Measurements from ENCODE around the gene TRAF3.
"Not testable (repeated sequence)": the region's sequence is repeated elsewhere in the genome, so short reads cannot be mapped to it uniquely, and the experiment has no call there.

TRAF3 gene

DNA sequence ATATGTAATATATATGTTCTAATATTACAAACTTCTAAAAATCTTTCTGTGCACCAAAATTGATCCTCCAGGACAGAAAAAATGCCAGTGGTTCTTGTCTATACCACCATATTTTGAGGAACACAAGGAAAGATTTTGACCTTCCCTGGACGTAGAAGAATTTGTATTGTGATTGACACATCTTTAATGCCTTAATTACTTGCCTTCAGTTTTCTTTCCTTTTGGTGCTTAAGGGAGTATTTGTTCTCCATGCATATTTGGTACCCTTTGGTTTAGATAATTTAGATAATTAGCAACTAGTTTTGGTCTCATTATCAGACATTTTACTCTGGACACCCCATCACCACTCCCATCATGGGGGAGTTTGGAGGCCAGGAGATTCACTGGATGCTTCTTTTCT is 27.6 kb downstream of the TRAF3 start:
- in situ Hi-C loops (cut with MboI; ENCODE audit: low sequenced_read_pairs), result no loop called here

DNA sequence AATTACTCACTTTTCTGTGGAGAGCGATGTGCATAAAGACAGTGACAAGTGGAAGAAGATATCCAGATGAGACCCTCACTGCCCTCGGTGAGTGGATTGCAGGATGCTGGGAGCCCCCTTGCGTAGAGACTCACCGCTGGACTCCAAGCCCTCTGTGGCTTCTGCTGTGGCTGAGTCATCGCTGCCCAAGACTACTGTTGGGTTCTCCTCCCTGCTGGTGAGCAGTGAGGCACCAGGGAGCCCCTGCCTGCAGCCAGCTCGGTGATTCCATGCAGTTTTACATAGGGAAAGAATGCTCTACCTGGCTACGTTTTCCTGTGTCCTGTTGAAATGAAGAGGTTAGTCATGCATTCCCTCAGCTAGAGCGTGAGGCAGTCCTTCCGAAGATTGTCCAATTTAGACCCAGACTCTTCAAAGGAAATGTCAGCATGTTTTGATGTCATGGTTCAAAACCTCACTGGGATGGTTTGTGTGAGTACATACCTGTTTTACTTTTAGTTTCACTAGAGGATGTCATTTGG is 28.2 kb downstream of the TRAF3 start:
- in situ Hi-C loops (cut with MboI; ENCODE audit: low sequenced_read_pairs), result no loop called here

DNA sequence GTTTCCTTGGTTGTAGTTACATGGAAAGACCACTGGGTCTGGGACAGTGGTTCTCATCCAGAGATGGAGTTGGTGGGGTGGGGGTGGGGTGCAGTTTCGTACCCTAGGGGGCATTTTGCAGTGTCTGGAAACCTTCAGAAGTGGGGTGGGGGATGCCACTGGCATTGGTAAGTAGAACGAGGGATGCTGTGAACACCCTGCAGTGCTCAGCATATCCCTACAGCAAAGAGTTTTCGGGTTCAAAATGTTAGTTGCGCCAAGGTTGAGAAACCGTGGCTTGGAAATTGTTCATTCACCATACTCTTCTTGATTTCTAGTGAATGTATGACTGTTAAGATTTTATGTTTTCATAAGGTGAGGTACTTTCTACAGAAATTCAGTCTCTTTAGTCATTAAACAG is 28.7 kb downstream of the TRAF3 start:
- in situ Hi-C loops (cut with MboI; ENCODE audit: low sequenced_read_pairs), result no loop called here

DNA sequence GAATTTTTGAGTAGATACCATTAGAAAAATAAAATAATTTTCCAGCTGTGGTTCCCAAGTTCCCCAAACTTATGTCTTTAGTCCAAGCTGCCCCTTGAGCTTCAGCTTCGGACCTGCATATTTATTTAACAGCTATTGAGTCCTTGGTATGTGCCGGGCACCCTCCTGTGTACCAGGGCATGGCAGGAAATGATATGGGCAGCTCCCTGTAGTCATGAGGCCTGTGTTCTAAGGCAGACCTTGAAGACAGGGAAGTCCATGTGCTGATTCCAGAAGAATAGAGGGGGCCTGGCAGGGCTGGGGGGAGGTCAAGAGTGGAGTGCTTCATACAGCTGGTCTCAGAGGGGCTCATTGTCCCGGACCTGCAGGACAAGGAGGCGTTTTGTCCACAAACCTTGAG is 29.2 kb downstream of the TRAF3 start:
- in situ Hi-C loops (cut with MboI; ENCODE audit: low sequenced_read_pairs), result no loop called here

DNA sequence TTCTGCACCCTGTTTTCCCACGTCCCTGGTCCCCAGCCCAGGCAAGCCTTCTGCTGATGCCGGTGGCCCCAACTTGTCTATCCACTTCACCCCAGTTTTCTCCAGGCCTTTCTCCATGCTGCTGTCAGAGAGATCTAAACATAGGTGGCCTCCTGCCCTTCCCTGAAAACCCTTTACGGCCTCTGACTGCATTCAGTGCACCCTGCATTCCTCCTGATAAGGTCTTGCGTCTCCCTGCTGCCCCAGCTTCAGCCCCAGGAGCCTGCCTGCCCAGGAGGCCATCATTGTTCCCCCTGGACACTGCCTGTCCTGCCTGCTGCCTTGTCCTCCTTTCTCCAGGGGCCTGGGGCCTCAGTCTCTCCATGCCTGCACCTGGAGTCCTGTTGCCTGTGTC is 29.8 kb downstream of the TRAF3 start:
- in situ Hi-C loops (cut with MboI; ENCODE audit: low sequenced_read_pairs), result no loop called here

DNA sequence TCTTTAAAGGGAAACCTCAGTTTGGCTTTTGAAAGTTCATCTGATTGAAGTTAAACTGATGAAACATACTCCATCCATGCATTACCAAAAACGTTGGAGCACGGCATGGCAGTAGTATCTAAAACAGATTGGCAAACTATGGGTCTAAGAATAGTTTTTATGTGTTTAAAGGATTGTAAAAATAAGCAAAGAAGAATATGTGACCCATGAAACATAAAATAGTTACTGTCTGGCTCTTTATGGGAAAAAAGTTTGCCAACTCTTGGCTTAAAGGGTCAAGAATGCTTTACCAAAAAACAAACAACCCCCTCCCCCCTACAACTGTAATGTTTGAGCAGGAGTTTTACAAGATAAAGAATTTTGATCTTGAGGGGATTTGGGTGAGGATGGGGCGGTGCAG is 32.6 kb downstream of the TRAF3 start:
- in situ Hi-C loops (cut with MboI; ENCODE audit: low sequenced_read_pairs), result no loop called here

DNA sequence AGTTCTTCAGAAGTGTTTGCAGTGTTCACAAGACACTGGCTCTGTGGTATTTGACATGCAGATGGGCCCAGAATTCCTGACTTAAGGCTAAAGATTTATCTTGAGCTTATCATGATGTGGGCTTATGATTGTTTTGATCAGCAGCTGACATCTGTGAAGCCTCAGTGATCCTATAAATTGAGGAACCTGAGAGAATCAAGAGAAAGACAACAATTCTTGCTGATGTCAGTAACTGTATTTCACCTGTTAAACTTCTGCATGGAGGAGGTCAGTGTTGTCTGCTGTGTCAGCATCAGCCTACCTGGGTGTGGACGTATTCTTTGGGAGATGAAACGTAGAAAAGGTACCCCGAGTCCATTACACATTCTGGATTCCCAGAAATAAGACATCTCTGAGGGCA is 33.3 kb downstream of the TRAF3 start:
- in situ Hi-C loops (cut with MboI; ENCODE audit: low sequenced_read_pairs), result no loop called here

DNA sequence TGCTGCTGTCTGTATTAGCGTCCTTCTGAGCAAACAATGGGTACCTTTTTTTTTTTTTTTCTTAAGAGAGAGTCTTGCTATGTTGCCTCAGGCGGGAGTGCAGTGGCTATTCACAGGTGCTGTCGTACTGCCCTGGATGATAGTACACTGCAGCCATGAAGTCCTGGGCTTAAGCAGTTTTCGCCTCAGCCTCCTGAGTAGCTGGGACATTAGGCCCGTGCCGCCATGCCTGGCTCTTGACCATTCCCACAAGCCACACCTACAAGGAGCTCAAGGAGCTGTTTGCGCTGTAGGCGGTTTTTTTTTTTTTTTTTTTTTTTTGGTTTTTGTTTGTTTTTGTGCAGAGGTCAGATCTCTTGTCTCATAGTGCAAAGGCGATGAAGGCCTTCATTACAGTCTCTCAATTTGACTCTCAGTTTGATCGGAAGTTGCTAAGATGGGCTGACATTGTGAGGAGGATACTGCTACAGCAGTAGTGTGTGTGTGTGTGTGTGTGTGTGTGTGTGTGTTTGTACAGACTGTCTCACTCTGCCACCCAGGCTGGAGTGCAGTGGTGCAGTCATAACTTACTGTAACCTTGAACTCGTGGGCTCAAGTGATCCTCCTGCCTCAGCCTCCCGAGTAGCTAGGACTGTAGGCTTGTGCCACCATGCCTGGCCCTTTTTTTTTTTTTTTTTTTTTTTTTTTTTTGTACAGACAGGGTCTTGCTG is 34.2 kb downstream of the TRAF3 start:
- in situ Hi-C loops (cut with MboI; ENCODE audit: low sequenced_read_pairs), result no loop called here

DNA sequence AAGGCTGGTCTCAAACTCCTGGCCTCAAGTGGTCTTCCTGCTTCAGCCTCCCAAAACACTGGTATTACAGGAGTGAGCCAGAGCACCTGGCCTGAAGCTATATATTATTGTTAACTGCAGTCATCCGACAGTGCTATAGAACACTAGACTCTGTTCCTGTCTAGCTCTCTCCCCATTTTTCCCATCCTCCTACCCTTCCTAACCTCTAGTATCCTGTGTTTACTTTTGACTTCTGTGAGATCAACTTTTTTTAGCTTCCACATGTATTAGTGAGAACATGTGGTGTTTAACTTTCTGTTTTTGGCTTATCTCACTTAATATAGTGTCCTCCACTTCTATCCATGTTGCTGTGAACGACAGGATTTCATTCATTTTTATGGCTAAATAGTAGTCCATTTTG is 34.7 kb downstream of the TRAF3 start:
- in situ Hi-C loops (cut with MboI; ENCODE audit: low sequenced_read_pairs), result no loop called here

DNA sequence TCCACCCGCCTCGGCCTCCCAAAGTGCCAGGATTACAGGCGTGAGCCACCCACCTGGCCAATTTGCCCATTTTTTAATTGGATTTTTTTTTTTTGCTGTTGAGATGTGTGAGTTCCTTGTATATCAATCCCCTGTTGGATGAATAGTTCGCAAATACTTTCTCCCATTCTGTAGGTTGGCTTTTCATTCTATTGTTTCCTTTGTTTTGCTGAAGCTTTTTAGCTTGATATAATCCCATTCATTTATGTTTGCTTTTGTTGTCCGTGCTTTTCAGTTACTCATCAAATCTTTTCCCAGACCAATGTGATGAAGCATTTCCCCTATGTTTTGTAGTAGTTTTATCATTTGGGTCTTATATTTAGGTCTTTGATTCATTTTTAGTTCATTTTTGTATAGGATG is 36.4 kb downstream of the TRAF3 start:
- in situ Hi-C loops (cut with MboI; ENCODE audit: low sequenced_read_pairs), result no loop called here

DNA sequence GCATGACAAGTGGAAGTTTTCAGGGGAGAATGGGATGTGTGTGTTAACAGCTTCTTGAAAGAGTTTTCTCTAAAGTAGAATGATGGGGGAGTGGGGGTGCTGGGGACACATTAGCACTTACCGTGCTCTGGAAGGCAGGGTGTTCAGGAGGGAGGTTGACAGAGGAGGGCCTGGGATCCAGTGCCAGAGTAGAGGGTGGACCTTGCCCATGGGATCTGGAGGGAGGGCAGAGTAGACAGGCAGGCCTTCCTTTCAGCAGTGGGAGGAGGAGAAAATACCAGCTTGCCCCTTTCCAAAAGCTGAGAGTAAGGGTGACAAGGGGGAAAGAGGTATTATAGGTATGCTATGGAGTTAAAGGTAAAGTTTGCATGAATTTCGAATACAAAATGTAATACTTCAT is 40.1 kb downstream of the TRAF3 start:
- in situ Hi-C loops (cut with MboI; ENCODE audit: low sequenced_read_pairs), result no loop called here

DNA sequence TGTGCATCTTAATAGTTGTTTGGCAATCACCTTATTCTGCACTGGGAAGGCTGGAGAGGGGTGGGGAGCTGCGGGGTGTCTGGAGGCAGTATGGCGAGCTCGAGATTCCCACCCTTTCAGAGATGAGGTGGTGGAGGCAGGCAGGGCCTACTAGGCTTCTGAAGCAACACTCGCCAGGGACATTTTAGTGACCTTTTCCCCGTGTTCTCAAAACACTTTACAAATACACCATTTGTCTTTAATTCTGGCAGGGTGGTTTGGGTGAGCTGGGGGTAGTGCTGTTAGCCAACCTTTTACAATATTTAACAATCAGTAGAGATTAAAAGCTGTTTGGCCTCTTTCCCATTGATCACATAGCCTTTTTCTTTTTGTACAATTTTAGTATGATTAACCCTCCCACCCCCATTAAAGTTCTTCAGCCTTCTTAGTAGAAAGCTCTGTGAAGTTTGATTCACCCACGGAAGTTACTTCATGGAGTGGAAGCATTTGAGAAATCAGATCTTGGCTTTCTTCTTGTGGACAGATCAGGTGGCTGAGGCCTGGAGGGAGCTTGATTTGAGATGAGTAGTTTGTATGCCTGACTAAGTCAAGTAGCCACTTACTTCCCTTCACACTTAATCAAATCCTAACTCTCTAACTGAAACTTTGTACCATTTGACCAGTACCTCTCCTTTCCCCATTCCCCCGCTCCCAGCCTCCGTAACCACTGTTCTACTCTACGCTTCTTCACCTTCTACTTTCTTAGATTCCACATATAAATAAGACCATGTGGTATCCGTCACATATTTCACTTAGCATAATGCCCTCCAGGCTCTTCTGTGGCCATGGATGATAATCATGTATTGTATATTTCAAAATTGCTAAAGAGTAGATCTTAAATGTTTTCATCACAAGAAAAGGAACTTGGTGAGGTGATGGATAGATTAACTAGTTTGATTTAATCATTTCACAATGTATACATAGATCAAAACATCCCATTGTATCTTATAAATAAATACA is 41.0 kb downstream of the TRAF3 start:
- in situ Hi-C loops (cut with MboI; ENCODE audit: low sequenced_read_pairs), result no loop called here

DNA sequence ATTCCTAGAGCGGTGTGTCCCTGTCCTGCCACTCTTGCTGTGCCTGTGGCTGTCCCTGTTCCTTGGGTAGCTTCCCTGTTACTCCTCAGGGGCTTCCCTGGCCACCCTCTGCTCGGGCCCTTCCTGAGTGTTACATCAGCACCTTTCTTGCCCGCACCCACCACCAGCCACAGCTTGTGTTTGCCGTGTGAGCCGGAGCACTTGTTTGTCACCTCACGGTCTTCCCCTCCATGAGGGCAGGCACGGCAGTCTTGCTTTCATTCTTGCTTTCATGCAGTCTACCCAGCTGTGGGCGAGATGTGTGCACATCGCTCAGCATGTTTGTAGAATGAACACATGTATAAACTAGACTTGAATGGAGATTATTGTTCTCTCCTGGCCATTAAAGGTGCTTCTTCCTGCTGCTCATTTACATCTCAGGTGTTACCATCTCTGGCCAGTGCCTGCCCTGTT is 42.0 kb downstream of the TRAF3 start:
- in situ Hi-C loops (cut with MboI; ENCODE audit: low sequenced_read_pairs), result no loop called here

DNA sequence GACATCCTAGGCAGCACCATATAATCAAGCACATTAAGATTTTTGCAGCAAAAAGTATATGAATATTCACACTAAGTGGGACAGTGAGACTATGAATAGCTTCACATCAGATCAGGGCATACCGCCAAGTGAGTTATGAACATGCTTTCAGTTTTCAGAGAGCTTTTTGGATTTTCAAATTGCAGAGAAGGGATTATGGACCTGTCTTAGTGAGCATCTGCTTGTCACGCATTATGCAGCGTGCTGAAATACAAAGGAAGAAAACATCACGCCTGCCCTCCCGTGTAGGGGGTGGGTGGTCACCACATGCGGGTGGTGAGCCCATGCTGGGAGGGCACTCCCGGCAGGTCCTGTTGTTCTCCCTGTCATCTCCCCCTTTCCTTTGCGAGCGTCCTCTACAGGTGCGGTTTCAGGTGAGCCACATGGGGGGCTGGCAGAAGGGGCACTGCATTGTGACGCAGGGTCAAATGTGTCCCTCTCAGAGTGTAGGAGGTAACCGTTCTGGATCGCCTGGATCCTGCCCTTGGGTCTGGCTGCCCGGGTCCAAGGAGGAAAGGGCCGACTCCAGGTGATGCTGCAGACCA is 42.6 kb downstream of the TRAF3 start:
- in situ Hi-C loops (cut with MboI; ENCODE audit: low sequenced_read_pairs), result no loop called here

DNA sequence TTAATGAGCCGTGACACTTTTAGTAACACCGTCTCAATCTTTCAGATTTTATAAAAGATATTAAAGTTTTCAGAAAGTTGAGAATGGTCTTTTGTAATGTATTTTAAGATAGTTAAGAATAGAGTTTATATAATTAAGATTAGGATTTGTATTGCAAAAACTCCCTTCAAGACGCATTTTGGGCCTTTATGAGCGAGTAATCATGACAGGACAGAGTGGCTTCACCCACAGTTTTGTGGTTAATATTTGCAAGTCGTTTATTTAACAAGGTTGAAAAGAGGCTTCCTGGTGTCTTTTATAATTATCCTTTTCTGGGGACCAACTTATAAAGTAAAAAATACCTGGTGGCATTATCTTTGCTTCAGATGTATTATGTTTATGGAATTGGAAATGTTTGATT is 44.0 kb downstream of the TRAF3 start:
- in situ Hi-C loops (cut with MboI; ENCODE audit: low sequenced_read_pairs), result no loop called here

DNA sequence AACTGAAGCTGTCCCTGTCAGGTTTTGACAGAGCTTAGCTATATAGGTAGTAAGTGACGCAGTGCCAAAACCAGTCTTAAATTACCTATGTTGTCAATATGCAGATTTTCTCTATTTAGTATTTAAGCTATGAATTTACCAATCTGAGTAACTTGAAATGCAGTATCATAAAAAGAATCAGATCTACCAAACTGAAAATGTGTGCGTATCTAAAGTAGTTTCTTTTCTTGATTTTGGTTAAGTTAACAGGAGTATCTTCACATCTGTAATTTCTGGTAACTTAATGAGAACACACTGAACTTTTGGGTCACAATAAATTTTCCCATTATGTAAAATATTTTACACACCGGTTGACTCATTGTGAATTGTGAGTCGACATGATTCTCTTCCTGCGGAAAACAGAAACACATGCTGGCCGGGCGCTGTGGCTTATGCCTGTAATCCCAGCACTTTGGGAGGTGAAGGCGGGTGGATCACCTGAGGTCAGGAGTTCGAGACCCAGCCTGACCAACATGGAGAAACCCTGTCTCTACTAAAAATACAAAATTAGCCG is 45.1 kb downstream of the TRAF3 start:
- in situ Hi-C loops (cut with MboI; ENCODE audit: low sequenced_read_pairs), result no loop called here

DNA sequence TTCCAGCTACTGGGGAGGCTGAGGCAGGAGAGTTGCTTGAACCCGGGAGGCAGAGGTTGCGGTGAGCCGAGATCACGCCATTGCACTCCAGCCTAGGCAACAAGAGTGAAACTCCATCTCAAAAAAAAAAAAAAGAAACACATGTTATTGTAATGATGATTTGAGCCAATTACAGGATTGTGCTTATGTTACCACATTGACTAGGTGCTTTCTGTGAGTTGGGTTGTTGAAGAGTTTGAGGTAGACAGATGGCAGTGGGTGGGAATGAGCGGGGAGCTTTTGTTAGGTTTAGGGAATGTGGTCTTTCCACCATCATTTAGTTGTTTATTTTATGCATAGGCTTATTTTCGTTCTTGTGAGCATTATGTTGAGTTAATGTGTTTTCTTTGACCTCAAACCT is 45.6 kb downstream of the TRAF3 start:
- in situ Hi-C loops (cut with MboI; ENCODE audit: low sequenced_read_pairs), result not testable (repeated sequence)

DNA sequence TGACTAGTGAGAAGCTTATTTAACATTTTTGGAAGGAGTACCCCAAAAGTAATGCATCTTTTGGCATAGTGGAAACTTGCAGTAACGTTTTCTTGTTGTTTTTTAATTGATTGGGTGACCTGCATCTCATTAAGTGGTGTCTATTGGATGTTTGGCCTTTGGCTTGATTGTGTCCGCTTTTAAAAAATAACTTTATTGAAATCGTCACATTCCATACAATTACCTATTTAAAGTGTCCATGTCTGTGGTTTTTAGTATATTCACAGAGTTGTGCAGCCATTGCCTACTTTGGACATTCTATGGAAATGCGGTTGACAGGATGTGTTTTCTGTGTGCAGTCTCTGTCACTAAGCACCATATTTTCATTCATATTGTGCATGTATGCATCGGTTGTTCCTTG is 46.3 kb downstream of the TRAF3 start:
- in situ Hi-C loops (cut with MboI; ENCODE audit: low sequenced_read_pairs), result no loop called here

DNA sequence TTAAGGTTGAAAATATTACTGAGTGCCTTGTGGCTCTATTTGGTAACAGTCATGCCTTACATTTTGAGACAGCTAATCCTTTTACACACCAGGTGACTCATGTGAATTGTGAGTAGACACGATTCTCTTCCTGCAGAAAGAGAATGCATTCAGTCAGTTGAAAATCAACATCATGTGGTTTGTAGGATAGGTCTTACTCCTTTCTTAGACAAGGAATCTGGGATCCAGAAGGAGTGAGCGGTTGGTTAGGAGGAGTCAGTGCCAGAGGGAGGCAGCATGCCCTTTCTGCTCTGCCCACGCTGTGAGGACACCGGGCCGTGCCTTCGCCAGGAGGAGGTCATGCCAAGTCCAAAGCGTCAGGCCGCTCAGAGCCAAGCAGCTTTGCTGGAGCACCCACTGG is 47.6 kb downstream of the TRAF3 start:
- in situ Hi-C loops (cut with MboI; ENCODE audit: low sequenced_read_pairs), result no loop called here

DNA sequence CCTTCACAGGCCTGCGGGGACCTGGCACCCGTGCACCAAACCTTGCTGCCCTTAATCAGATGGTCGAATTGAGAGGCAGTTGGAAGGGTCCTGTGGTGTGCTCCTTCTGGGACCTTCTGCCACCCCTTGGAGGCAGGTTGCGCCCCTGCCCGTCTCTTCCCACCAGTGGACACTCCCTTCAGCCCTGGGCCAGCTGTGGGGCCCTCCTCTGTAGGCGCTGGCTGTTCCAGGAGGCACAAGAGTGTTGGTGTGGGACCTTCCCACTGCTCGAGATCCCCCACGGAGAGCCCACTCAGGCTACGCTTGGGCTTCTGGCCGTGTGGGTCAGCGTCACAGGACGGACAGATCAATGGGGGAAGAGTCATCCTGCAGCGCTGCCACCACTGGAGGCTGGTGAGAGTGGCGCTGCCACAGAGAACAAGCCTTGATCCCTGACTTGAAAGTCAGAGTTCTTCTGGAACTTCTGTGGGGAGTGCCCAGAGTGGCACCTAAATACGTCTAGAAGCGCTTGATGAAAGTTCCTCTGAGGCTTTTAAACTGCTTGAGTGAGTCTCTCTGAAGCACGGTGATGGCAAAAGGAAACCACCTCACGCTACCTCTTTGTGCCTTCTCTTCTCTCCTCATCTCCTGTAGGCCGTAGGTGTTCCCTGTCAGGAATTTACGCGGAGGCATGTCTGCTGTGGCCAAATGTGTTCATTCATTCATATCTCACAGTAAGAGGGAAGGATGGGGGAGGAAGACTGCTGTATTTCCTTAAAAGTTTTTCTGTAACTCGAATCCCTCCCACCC is 48.3 kb downstream of the TRAF3 start:
- in situ Hi-C loops (cut with MboI; ENCODE audit: low sequenced_read_pairs), result no loop called here

Measured in HL-60/S4 treated with retinoic acid at 250 ng/mL for 4 days and 3 days (cell line).